Sigmoid colon (tissue), 7 donors: ENCODE results near the gene CRNKL1. TPM values are rescaled to one million over a fixed set of nuclear protein-coding genes. Genes with fewer than 3 reads are reported as not detected.
A peak's percentile ranks its signal among the peaks of the same experiment; 100 is the strongest.

Experiments used
- DNase-seq: peaks from one replicate; pipeline ENCODE4 v3.0.0-alpha.2; 2019
- H3K27ac ChIP-seq, 4 donors: fragments of 200-600 bp; sonication (generic); one replicate each; pipeline ENCODE4 v1.5.1; 2016 to 2019; ENCODE audit warnings: mild to moderate bottlenecking in 1 of 4
- H3K27me3 ChIP-seq, 3 donors: fragments of 200-600 bp; sonication (generic); one replicate each; pipeline ENCODE4 v1.5.1; 2019; ENCODE audit warnings: mild to moderate bottlenecking in 1 of 3
- H3K36me3 ChIP-seq, 4 donors: fragments of 200-600 bp; sonication (generic); one replicate each; pipeline ENCODE4 v1.5.1; 2016 to 2019
- H3K4me1 ChIP-seq, 4 donors: fragments of 200-600 bp; sonication (generic); one replicate each; pipeline ENCODE4 v1.5.1; 2017 to 2019
- H3K4me3 ChIP-seq, 4 donors: fragments of 200-600 bp; sonication (generic); one replicate each; pipeline ENCODE4 v1.5.1; 2017 to 2019; ENCODE audit warnings: mild to moderate bottlenecking in 2 of 4, moderate library complexity in 1 of 4
- H3K9me3 ChIP-seq, 4 donors: fragments of 200-600 bp in 3 of 4; sonication (generic) in 3 of 4; one replicate each; pipeline versions ENCODE4 v1.5.1 to v1.6.1; 2013 to 2019
- CTCF ChIP-seq, 4 experiments: fragments of 450-650 bp in 3 of 4; fragments of 200-600 bp in 1 of 4; IDR thresholded peaks; one replicate each; pipeline ENCODE4 v1.5.1; 2016 to 2019; ENCODE audit warnings: antibody characterized with exemption in 4 of 4, mild to moderate bottlenecking in 3 of 4, moderate library complexity in 2 of 4
- EP300 ChIP-seq, 4 donors: sonication (generic); formaldehyde crosslinking; IDR thresholded peaks; one replicate each; pipeline ENCODE4 v1.6.1; 2017; ENCODE audit warnings: antibody characterized with exemption in 4 of 4
- POLR2A ChIP-seq, 2 donors: fragments of 450-650 bp; IDR thresholded peaks; one replicate each; pipeline ENCODE4 v1.6.1; 2016; ENCODE audit warnings: antibody characterized with exemption in 2 of 2, mild to moderate bottlenecking in 2 of 2, moderate library complexity in 2 of 2
- POLR2AphosphoS5 ChIP-seq, 4 donors: sonication (generic); formaldehyde crosslinking; IDR thresholded peaks; one replicate each; pipeline ENCODE4 v1.6.1; 2017; ENCODE audit warnings: antibody characterized with exemption in 4 of 4
- WGBS, 2 donors: extraction: QIAGEN DNeasy Blood & Tissue Kit; methylation state at CpG; one replicate each; pipeline ENCODE4 v1.1.7; 2013; 5-methylcytosine and 5-hydroxymethylcytosine counted together
- intact Hi-C: fragments of 100-400 bp; cut with DNase I; formaldehyde crosslinking; loops from one replicate; pipeline ENCODE4 v1.15.1; 2023
- polyA plus RNA-seq, 3 donors: library from polyadenylated mRNA; stranded (reverse); fragments of 200-250 nt; gene quantifications; one replicate each; pipeline ENCODE4 v1.2.3, GENCODE V29; 2013
- total RNA-seq, 4 donors: library from RNA; depleted of rRNA; stranded (reverse); fragments of >200 nt; gene quantifications; one replicate each; pipeline ENCODE4 v1.1.0, GENCODE V29; 2016
- donor health status: healthy with polysubstance abuse.
- donor health status: Bipolar disorder and iron deficiency.
- donor health status: healthy.

The CRNKL1 gene
- total and polyA plus RNA-seq, 7 donors, result 9.0 to 29.1 (median 19.9) TPM

GRCh38 chr20:20022498-20022897, 29.8 kb downstream of the CRNKL1 start:
- TF ChIP-seq POLR2AphosphoS5 (IDR thresholded peaks at IDR 0.05) (no peak), EP300 (IDR thresholded peaks at IDR 0.05) (no peak), POLR2A (IDR thresholded peaks at IDR 0.05) (no peak), CTCF (IDR thresholded peaks at IDR 0.05) (no peak)
- H3K4me1 ChIP-seq, result peaks cover 0 to 38% (median 33%) of the 10 kb centered on the region in 4 donors
- H3K27me3 ChIP-seq, result no peaks in the 10 kb centered on the region
- H3K4me3 ChIP-seq, result no peak overlapping the region
- DNase-seq, result no peak
- peaks cover 0 to 34% (median 4%) of the 10 kb centered on the region in 4 donors for H3K36me3 ChIP-seq
- intact Hi-C loops, result no loop called here
- H3K27ac ChIP-seq, result no peak overlapping the region
- H3K9me3 ChIP-seq, result no peaks in the 10 kb centered on the region

GRCh38 chr20:20021835-20022234, 30.4 kb downstream of the CRNKL1 start:
- H3K4me3 ChIP-seq, result no peak overlapping the region
- DNase-seq, result no peak
- peaks cover 0 to 40% (median 34%) of the 10 kb centered on the region in 4 donors for H3K4me1 ChIP-seq
- H3K27me3 ChIP-seq, result no peaks in the 10 kb centered on the region
- WGBS, 2 donors, result 83 to 84% methylated on average over 7 of the region's 7 CpGs
- TF ChIP-seq POLR2AphosphoS5 (IDR thresholded peaks at IDR 0.05), result no peak
- no peak for TF ChIP-seq CTCF (IDR thresholded peaks at IDR 0.05)
- no peak for TF ChIP-seq POLR2A (IDR thresholded peaks at IDR 0.05)
- no peak for TF ChIP-seq EP300 (IDR thresholded peaks at IDR 0.05)
- H3K36me3 ChIP-seq, result peaks cover 0 to 27% (median under 1%) of the 10 kb centered on the region in 4 donors
- intact Hi-C loops, result no loop called here
- H3K9me3 ChIP-seq, result no peaks in the 10 kb centered on the region
- no peak overlapping the region for H3K27ac ChIP-seq

GRCh38 chr20:20020908-20021307, 31.4 kb downstream of the CRNKL1 start:
- Histone ChIP-seq H3K9me3 (no peaks in the 10 kb centered on the region), H3K4me1 (peaks cover 0 to 45% (median 39%) of the 10 kb centered on the region in 4 donors), H3K4me3 (no peak overlapping the region), H3K27me3 (no peaks in the 10 kb centered on the region), H3K36me3 (peaks cover 0 to 18% (median 0%) of the 10 kb centered on the region in 4 donors), H3K27ac (no peak overlapping the region)
- intact Hi-C loops, result no loop called here
- WGBS, 2 donors, result 78 to 92% methylated on average over 11 of the region's 11 CpGs
- DNase-seq, result no peak
- TF ChIP-seq POLR2AphosphoS5 (IDR thresholded peaks at IDR 0.05) (no peak), POLR2A (IDR thresholded peaks at IDR 0.05) (no peak), EP300 (IDR thresholded peaks at IDR 0.05) (no peak), CTCF (IDR thresholded peaks at IDR 0.05) (no peak)

- H3K4me3 ChIP-seq, result no peak overlapping the region
- 43 to 74% methylated on average over 2 of the region's 2 CpGs for WGBS, 2 donors
- H3K4me1 ChIP-seq, result peaks cover 0 to 45% (median 39%) of the 10 kb centered on the region in 4 donors
- no peak for DNase-seq
- no peak for TF ChIP-seq POLR2A (IDR thresholded peaks at IDR 0.05)
- no peak for TF ChIP-seq POLR2AphosphoS5 (IDR thresholded peaks at IDR 0.05)
- TF ChIP-seq CTCF (IDR thresholded peaks at IDR 0.05), result no peak
- TF ChIP-seq EP300 (IDR thresholded peaks at IDR 0.05), result no peak
- no peaks in the 10 kb centered on the region for H3K9me3 ChIP-seq
- peaks cover 0 to 11% (median 0%) of the 10 kb centered on the region in 4 donors for H3K36me3 ChIP-seq
- intact Hi-C loops, result loop anchor here (2.0 kb wide), 1 partner anchor 32 kb away; no protein-coding TSS in a partner anchor
- H3K27ac ChIP-seq, result no peak overlapping the region
- no peaks in the 10 kb centered on the region for H3K27me3 ChIP-seq
Observed at GRCh38 chr20:20019123-20019522, 33.1 kb downstream of the CRNKL1 start.

- Histone ChIP-seq H3K27me3 (no peaks in the 10 kb centered on the region), H3K27ac (no peak overlapping the region), H3K36me3 (peaks cover 0 to 7% (median 0%) of the 10 kb centered on the region in 4 donors), H3K4me3 (peak overlapping the region in 3 of 4 donors; percentile 65 to 95 (median 91)), H3K4me1 (peaks cover 0 to 45% (median 39%) of the 10 kb centered on the region in 4 donors), H3K9me3 (no peaks in the 10 kb centered on the region)
- 92 to 95% methylated on average over 8 of the region's 8 CpGs for WGBS, 2 donors
- DNase-seq, result no peak
- TF ChIP-seq POLR2AphosphoS5 (IDR thresholded peaks at IDR 0.05) (no peak), POLR2A (IDR thresholded peaks at IDR 0.05) (no peak), CTCF (IDR thresholded peaks at IDR 0.05) (no peak), EP300 (IDR thresholded peaks at IDR 0.05) (no peak)
- intact Hi-C loops, result loop anchor here (2.0 kb wide), 1 partner anchor 32 kb away; no protein-coding TSS in a partner anchor
Observed at GRCh38 chr20:20018366-20018765, 33.9 kb downstream of the CRNKL1 start.
